DMS153 treated with DMSO at 0.1 percent for 48 hours (cell line): Measurements from ENCODE around the gene VSTM2B.

Experiments used
- DNase-seq: peaks from one replicate; lab custom pipeline; 2025; ENCODE audit not compliant: unreplicated experiment; lab: John Stamatoyannopoulos, UW

The VSTM2B gene

DNA sequence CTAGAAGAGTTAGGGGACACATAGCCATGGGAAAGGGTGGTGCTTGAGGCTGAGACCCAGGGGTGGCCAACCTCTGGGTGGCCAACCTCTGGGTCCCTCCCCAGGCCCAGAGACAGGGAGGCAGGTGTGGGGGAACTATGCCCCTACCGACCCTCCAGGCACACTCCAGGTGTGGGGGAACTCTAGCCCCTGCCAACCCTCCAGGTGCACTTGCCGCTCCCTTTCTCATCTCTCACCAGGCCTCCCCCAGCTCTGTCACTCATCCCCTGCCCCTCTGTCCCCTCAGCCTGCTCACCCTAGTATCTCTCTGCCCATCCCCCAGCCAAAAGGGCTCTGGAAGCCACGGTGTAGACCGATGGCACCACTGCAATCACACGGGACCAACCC is 10.6 kb upstream of the VSTM2B start:
- no peak for DNase-seq

DNA sequence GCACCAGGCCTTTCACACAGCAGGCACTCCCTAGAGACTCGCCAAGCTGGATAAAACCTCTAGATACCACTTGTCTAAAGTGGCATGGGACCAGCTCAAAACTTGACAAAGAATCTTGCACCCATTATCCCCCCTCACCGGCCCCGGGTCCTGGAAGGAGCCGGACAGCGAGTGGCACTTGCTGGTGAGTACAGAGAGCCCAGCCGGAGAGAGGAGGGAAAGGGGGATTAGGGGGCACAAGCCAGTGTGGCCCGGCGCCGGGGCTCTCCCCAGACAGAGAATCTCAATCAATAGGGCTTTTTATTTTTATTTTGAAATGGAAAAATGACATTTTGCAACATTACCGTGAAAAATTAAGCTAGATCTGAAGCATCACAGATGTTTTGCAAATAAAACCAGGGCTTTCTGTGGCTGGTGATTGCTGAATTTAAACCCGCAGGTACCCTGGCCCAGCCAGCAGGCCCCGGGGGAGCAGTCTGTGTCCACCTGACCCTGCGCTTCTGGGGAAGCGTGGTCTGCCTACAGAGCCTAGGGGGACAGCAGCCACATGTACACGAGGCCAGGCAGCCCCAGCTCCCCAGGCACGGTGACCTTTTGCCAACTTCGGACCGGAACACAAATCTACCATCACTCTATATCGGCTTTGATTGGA is 10.0 kb upstream of the VSTM2B start:
- DNase-seq: no peak

DNA sequence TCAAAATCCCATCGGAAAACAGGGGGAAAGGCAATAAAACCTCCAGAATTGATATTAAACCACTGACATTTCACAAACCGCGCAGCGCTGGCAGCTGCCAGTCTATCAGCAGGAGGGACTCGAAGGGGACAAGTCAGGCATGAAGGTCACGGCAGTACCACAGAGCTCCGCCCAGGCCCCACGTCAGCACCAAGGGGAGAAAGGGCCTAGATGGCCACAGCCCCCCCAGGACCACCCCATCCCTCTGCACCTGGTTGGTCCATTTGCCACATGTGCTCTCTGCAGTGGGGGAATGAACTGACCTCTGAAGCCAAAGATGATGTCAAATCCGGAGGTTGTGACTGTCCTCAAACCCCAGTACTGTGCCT is 9.5 kb upstream of the VSTM2B start:
- DNase-seq: no peak

DNA sequence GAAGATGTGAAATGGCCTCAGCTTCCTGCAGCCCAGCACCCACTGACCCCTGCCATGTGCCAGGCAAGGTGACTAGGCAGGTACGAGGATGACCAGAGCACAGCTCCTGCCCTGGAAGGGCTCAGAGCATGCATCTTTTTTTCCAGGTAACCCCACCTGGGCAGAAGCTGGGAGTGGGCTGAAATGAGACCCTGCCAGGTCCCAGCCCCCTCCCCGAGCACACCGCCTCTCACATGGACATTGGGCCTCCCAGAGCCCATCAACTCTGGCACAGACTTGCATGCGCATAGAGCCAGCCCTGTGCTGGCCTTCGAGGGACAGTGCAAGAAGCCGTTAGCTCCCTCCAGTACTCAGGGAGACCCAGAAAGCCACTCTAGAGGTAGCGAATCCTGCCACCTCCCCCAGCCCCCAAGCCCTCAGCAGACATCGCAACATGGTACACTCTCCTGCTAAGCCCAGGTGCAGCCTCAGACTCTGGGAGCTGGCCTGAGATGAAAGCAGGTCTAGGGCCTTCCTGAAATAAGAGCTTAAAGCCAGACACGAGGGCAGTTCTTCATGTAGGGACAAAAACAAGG is 8.9 kb upstream of the VSTM2B start:
- no peak for DNase-seq

DNA sequence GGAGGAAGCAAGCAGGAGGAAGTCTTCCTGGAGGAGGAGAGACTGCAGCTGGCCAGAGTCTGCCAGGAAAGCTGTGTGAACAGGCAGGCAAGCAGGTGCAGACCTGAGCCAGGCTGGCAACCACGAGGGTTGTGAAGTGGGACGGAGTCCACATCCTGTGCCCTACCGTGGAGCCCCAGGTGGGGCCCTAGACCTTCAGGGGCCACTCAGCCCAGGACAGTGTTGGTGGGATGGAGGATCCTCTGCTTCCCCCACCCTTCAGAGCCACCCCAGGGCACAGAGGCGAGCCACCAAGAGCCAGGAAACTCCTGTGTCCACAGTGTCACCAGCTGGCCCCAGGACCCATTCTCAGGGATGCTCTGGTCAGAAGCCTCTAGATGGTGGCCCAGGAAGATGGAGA is 8.4 kb upstream of the VSTM2B start:
- no peak for DNase-seq

DNA sequence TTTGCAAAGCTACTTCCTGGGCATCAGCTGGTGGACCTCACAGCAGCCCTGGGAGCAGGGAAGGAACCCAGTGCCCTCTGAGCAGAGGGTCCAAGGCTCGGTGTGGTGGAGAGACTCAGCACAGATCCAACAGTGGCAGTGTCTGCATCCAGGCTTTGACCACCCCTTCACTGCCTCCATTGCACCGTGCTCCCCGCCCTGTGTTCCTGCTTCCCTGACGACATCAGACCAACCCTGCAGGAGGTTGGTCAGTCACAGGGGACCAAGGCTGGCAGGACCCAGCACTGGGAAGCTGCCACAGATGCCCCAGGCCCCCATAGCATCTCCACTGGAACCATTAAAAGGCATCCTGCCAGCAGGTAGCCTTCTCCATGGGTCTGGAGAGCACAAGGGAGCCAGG is 7.8 kb upstream of the VSTM2B start:
- DNase-seq: no peak

DNA sequence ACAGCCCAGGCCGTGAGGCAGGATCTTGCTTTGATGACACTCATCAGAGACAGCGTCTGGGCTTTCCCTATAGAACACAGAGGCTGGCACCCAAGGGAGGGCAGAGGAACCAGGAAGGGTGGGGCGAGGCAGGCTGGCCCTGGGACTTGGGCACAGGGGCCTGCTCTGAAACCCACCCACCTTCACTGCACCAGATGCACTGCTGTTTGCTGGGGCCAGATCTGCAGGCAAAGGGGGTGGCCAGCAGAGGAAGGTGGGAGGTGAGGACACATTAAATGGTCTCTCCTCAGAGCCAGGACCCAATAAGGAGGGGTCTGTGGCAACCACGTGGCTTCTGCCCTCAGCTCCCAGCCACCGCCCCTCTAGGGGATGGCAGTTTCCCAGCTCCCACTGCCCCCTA is 6.6 kb upstream of the VSTM2B start:
- DNase-seq: no peak

DNA sequence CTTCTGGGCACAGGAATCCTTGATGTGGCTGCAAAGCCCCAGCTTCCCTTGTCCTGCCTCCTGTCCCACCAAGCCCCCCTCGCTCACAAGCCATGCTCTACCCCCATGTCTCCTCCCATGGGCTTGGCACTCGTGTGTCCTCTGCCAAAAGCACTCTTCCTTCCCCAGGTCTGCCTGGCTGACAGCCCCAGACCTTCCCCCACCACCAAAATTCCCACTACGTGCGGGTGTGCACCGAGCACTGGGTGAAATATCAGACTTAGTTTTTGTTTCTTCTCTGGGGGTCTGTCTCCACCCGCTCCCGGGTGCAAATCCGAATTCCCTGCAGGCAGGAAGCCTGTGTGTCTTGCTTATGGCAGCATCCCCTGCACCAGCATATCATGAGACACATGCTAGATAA is 5.9 kb upstream of the VSTM2B start:
- DNase-seq: no peak

DNA sequence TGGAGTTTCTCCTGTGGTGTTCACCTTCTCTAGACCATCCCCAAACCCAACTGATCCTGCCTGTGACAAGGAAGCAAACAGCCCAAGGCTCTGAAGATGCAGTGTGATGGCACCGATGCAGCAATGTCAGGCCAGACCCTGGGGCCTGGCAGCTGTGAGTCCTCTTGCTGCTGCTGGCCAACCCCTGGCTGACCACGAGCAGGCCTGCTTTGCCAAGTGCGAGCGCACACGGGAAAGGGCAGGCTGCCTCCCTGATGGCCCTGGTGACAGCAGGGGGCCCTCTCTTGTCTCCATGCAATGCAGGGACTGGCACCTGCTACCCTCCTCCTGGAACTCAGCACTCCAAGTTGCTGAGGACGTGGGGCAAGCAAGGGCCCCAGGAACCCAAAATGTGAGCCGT is 5.4 kb upstream of the VSTM2B start:
- DNase-seq: no peak

DNA sequence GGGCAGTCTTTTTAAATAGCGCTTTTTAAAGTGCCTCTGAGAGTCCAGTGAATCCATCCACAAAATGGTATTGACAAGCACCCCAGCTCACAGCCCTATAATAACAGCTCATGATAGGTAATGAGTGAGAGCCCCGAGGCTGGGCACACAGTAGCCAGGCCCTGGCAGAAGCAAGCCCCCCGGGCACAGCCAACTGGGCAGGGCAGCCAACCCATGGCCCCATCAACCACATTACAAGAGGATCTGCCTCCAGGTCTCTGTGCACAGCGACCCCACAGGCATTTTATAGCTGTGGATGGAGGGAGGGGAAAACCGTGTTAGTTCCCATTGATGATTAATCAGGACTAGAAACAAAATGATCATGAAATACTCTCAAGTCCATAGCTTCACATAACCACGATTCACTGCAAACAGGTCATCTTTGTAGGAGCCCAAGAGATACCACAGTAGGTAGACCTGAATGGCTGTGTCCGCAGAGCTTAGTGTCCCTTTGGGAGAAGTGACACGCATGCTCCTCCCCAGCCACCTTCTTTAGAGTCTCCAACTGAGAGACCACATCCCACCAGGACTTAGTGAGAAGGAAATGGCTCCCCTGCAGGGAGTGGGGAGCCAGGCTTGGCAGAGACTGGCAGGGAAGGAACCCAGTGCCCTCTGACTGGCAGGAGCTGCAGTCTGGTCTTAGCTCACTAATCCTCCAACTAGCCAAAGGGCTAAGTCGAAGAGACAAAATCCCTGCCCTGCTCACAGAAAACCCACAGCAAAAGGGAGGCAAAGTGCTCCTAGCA is 4.3 kb upstream of the VSTM2B start:
- no peak for DNase-seq

DNA sequence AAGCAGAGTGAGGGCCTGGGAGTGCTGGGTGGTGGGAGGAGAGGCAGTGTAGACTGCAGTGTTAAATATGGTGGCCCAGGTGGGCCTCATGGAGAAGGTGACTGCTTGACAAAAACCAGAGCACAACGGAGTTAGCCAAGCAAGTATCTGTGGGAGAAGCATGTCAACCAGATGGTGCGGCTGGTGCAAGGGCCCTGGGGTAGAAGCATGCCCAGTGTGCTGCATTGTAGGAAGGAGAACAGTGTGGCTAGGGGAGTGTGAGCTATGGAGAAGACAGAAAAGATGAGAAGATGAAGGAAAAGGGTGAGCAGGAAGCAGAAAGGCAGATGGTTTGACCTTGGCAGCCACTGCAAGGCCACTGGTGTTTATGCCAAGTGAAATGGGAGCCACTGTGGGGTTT is 2.2 kb upstream of the VSTM2B start:
- no peak for DNase-seq

DNA sequence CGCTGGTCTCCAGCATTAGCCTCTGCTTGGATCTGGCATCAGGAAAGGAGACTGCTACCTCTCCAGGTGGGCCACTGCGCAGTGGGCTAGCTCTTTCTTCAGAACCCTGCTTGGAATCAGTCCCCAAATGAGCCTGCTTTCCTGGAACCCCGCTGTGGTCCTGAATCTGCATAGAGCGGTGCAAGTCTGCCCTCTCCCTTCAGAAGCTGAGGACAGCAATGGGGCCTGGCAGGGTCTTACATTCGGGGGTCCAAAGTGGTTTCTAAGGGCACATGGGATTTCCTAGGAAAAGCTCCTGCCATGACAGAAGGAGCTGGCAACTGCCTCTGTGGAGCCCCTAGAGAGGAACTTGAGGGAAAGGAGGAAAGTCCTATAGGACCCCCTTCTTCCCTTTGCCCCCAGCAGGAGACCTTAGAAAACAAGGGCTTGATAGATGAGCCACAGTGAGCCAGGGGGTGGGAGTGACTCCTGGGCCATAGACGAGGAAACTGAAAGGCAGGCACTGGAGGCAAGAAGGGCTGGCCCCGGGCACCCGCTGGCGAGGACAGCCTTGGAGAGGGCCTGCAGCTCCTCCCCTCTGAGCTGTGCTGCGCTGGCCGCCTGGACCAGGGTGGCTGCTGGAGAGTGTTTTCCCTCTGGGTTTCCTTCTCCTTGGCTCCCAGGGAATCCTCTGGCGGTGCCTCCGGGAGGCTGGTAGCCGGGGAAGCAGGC is 1.4 kb upstream of the VSTM2B start:
- no peak for DNase-seq

DNA sequence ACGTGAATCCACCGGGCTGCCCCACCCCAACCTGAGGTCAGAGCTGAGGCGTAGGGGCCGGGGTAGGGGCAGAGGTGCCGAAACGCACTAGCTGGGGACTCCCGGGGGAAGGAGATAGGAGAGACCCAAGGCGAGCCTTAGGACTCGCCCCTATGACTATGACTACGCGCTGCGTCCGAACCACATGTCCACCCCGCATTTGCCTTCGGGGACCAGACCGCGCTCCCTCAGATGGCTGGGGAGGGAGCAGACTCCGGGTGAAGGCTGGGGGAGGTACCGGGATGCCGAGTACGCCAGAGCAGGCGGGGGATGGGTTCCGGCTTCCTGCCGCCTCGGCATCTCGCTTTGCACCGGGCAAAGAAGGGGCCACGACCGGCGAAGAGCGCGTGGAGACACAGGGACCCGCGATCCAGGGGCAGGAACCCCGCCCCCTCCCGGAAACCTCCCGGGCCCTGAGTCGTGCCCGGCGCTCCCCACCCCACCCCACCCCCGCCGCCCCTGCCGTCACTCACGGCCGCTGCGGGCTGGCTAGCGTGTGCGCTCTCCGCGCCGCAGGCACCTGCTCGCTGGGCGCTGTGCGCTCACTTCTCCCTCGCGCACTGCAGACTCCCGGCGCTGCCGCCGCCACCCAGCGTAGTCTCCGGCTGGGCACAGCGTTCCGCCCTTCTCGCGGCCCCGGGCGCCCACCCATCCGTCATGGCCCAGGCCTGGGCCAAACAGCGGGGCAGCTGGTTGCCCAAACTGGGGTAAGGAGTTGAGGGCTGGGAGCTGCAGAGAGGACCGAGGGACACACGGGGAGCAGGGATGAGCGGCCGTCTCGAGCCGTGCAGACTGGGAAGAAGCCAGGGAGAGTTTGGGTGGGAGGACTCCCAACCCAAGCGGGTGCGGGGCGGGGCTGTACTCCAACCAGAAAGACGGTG is 622 bp upstream of the VSTM2B start:
- no peak for DNase-seq

DNA sequence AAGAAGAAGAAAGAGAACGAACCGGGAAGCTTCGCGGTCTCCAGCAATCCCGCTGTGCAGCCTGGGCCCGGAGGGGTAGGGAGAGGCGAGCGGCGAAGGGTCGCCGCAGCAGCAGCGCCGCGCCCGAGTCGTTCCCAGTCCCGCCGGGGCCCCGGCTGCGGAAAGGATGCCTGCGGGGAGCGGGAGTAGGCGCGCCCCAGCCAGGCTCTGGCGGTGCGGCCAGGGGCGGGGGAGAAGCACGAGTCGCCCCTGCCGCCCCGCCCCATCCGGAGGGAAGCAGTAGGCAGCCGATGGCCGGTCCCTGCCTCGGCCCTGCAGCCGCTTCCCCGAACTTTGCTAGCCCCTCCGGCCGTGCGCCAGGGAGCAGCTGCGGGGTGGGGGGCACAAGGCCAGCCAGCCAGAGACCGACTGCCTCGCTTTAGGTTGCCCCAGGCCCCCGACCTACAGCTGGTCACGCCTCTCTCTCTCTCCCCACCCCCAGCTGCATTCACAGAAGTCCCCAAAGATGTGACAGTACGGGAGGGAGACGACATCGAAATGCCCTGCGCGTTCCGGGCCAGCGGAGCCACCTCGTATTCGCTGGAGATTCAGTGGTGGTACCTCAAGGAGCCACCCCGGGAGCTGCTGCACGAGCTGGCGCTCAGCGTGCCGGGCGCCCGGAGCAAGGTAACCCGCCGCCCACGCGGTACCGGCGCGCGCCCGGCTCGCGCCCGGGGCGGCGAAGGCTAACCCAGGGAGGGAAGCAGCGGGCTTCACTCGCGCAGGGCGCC is 1.1 kb downstream of the VSTM2B start:
- no peak for DNase-seq

DNA sequence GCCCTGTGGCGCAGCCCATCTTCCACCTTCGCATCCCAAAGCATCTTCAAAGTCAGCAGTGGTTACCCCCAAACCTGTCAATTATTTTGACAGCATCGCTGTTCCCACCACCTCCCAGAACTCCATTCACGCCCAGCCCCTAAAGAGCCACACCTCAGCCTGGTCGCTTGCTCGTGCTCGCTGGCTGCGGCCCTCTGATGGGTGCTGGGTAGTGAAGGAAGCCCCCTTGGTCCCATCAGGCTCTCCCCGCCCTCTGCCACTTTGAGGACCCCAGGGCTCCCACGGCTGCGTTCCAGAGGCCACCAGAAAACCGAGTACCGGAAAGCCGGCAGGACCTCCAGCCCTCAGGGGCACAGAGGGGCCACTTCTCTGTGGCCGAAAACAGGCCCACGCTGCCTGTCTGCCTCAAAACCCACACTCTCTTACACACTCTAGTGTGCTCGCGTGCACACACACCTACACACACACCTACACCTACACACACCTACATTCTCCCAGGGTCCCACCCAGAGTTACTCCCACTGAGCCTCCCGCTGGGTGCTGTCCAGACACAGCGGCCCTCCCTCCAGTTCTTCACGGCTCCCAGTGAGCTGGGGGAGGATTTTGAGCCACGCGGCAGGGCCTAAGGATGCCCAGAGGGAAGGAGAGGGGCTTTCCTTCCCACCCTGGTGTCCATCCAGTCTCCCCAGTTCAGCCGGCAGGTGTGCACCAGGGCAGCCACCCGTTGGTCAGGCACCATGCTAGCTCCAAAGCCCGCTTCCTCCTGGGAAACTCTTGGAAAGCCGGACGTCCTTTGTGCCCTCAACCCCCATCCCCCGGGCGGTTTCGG is 1.9 kb downstream of the VSTM2B start:
- no peak for DNase-seq

DNA sequence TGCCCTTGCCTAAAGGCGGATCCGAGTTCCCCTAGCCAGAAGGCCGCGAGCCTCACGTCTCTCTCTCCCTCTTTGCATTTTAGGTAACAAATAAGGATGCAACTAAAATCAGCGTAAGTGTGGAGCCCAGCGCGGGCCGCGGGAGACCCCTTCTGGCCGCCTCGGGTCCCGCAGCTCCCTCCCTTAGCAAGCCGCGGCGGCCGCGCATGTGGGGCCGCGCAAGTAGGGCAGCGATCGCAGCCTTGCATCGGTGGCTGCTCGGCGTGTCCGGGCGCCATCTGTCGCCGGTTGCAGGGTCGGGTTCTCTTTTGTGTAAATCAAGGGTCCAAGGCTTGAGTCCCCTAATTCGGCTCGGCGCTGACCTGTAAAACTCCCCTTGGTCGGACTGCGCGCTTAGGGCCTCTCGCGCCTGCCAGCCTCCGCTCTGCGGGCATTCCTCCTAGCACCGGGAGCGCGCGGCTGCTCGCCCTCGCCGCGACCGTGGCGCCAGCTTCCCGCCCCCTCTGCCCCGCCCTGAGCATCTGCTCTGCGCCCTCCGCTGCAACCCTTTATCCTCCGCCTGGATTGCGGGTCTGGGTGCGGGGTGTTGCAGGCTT is 2.7 kb downstream of the VSTM2B start:
- DNase-seq: no peak

DNA sequence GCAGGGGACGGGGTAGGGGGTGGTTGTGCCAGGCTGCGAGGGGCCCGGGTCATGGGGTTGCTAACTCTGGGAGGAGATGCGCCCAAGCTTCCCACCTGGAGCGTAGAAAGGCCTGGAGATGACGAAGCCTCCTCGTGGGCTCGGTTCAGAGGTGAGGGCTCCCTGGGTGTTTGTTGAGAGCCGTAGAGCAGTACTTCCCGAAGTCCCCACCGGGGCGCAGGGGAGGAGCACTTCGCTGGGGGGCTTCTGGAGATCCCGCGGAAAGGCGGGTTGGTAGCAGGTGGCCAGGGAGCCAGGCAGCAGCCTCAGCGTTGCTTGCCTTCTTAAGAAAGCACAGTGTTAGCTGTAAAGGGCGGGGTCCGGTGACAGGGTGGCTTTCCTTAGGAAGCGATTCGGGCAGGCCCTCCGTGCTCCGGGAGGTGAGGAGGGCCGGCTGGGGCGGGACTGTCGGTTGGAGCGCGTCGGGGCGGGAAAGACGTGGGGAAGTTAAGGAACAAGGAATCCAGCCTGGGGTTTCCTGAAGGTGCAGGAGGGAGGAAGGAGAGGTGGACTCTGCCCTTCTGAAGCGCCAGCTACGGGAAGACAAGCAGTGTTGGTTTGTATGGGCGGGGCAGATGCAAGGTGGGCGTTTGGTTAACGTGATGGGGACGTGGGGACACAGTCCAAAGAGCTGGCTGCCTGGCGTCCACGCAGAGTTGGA is 3.3 kb downstream of the VSTM2B start:
- DNase-seq: no peak
